A673 (cell line): Measurements from ENCODE around the gene JOSD2. TPM values are rescaled to one million over a fixed set of nuclear protein-coding genes. Genes with fewer than 3 reads are reported as not detected.

Experiments used
- BruUV-seq: library from RNA; stranded (reverse); fragments of 400-500 nt; replicated peaks from 2 replicates; lab custom pipeline; 2021; lab: Mats Ljungman, UMichigan
- CTCF ChIA-PET: fragments of 300-600 bp; sonication (Branson Sonifier 250); formaldehyde crosslinking; loops from one replicate; lab custom pipeline; 2022; ENCODE audit warnings: antibody characterized with exemption; lab: Charles Lee
- POLR2A ChIA-PET: fragments of 300-600 bp; sonication (Branson Sonifier 250); formaldehyde crosslinking; loops from one replicate; lab custom pipeline; 2022; ENCODE audit warnings: antibody characterized with exemption; ENCODE audit not compliant: low non-redundant PET; lab: Charles Lee
- DNase-seq: peaks from one replicate; pipeline ENCODE4 v3.0.0-alpha.2; 2015; ENCODE audit warnings: low spot score
- H3K27ac ChIP-seq: fragments of 200-600 bp; sonication (generic); 2 replicates; pipeline ENCODE4 v1.5.1; 2016; ENCODE audit warnings: mixed run types, low read depth, mild to moderate bottlenecking, mixed read lengths, antibody characterized with exemption, low read length; ENCODE audit not compliant: poor library complexity, severe bottlenecking
- H3K27me3 ChIP-seq: fragments of 200-600 bp; sonication (generic); replicated peaks from 2 replicates; pipeline ENCODE4 v1.6.1; 2017; ENCODE audit warnings: mixed run types, low read depth, mild to moderate bottlenecking, mixed read lengths, antibody characterized with exemption, low read length; ENCODE audit not compliant: insufficient read depth, poor library complexity
- H3K36me3 ChIP-seq: fragments of 200-600 bp; sonication (generic); 2 replicates; pipeline ENCODE4 v1.6.1; 2016; ENCODE audit warnings: mixed run types, mild to moderate bottlenecking, mixed read lengths, antibody characterized with exemption, low read length; ENCODE audit not compliant: insufficient read depth, poor library complexity, severe bottlenecking
- H3K4me1 ChIP-seq: fragments of 200-600 bp; sonication (generic); 2 replicates; pipeline ENCODE4 v1.6.1; 2017; ENCODE audit warnings: mixed run types, mild to moderate bottlenecking, mixed read lengths, antibody characterized with exemption, low read length; ENCODE audit not compliant: insufficient read depth, poor library complexity, severe bottlenecking
- H3K4me3 ChIP-seq: fragments of 200-600 bp; sonication (generic); 2 replicates; pipeline ENCODE4 v1.5.1; 2016; ENCODE audit warnings: low read depth, mixed run types, mild to moderate bottlenecking, mixed read lengths, low read length; ENCODE audit not compliant: poor library complexity, severe bottlenecking
- H3K9me3 ChIP-seq: fragments of 200-600 bp; sonication (generic); 2 replicates; pipeline ENCODE4 v1.6.1; 2016; ENCODE audit warnings: mixed run types, low read depth, mild to moderate bottlenecking, mixed read lengths, antibody characterized with exemption, low read length; ENCODE audit not compliant: poor library complexity, severe bottlenecking
- EZH2 ChIP-seq: fragments of 200-600 bp; sonication (generic); IDR thresholded peaks from 2 replicates; pipeline ENCODE4 v1.6.1; 2017; ENCODE audit warnings: borderline replicate concordance, low read depth, mild to moderate bottlenecking, mixed read lengths, antibody characterized with exemption, low read length; ENCODE audit not compliant: poor library complexity, severe bottlenecking
- intact Hi-C: fragments of 100-400 bp; cut with micrococcal nuclease; formaldehyde crosslinking; loops from one replicate; pipeline ENCODE4 v1.10.0; 2022; ENCODE audit not compliant: unreplicated experiment
- total RNA-seq: library from RNA; stranded (reverse); gene quantifications from 2 replicates; pipeline ENCODE4 v1.2.3, GENCODE V29; 2021
- TF ChIP-seq, protein P1 (sequence below): fragments of 300-800, 200-600 bp; sonication (generic); conservative IDR thresholded peaks from 2 replicates; pipeline ENCODE4 v1.5.1; 2017; ENCODE audit warnings: low read depth, mild to moderate bottlenecking, antibody characterized with exemption, low read length, moderate library complexity, mixed read lengths

Gene JOSD2
- total RNA-seq, 1 experiment from 2014 or later = 26.8 TPM

DNA sequence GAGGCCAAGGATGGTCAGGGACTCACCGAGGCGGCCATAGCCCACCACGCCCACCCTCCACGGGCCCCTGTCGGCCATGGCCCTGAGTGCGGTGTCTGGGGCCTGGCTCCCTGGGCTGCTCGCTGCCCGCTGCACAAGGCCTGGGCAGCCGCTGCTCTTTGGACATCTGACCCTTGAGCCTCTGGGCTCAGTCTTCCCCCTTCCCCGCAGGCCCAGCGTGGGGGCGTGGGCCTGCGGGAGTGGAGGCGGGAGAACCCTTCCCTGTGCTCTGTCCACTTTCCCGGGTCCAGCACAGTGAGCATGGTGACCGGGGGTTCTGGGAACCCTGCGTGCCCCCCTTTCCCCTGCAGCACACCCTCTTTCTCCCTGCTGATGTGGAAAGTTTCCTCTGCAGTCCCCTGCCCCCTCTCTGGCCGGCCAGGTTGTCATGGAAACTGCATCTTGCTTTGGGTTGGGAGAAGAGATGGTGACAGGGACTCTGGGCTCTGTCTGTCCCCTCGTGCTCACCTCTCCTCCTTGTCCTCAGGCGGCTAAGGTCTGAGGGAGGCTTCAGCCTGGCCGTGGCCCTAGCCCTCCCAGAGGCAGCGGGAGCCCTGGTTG, 2.9 kb upstream of the JOSD2 start, which contains the start of gene ASPDH:
Gene ASPDH, minus strand, starts transcription at position 168 of the 600 bp plus-strand sequence. Its CDS starts 90 bp downstream, at position 78.
- no TSS peak for BruUV-seq
- ChIA-PET CTCF (no interaction called here), POLR2A (no interaction called here)
- Histone ChIP-seq H3K9me3 (no peaks in the 10 kb centered on the region), H3K27ac (no peak within 1 kb of the TSS), H3K27me3 (no peaks in the 10 kb centered on the region), H3K4me1 (peaks cover 6% of the 10 kb centered on the region), H3K4me3 (no peak within 1 kb of the TSS), H3K36me3 (no peaks in the 10 kb centered on the region)
- TF ChIP-seq, protein P1, sequence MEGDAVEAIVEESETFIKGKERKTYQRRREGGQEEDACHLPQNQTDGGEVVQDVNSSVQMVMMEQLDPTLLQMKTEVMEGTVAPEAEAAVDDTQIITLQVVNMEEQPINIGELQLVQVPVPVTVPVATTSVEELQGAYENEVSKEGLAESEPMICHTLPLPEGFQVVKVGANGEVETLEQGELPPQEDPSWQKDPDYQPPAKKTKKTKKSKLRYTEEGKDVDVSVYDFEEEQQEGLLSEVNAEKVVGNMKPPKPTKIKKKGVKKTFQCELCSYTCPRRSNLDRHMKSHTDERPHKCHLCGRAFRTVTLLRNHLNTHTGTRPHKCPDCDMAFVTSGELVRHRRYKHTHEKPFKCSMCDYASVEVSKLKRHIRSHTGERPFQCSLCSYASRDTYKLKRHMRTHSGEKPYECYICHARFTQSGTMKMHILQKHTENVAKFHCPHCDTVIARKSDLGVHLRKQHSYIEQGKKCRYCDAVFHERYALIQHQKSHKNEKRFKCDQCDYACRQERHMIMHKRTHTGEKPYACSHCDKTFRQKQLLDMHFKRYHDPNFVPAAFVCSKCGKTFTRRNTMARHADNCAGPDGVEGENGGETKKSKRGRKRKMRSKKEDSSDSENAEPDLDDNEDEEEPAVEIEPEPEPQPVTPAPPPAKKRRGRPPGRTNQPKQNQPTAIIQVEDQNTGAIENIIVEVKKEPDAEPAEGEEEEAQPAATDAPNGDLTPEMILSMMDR = no peak
- no peak for TF ChIP-seq EZH2
- no peak for DNase-seq
- intact Hi-C loops = loop anchor here (5.0 kb wide), 1 partner anchor 137 kb away; the partner anchor contains the start of gene NR1H2

DNA sequence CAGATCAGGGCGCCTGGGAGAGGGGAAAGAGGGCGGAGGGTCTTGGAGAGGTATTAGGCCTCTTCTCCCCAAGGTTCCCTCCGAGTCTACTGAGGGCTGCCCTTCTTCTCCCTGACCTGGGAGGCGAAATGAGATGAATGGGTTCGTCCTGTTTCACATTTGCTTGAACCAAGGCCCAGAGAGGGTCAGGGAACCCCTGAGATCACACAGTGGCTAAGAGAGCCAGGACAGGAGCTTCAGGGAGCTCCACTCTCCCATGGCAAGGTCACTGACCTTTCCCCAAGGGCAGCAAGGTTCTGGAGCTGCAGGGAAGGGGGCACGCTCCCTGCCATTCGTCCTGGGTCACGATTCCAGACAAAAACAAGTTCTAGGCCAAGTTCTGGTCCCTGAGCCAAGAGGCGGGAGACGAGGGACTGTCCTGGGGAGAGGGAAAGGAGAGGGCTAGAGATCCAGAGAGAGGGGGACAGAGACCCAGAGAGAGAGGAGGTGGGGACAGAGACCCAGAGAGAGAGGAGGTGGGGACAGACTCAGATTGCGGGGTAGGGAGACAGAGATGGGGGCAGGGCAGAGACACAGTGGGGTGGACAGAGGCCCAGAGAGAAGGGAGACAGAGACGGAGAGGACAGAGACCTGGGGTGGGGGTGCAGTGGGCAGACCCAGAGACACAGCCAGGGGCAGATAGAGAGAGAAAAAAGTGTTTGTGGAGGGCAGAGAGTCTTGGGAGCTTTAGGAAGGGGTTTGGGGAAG, 2.2 kb upstream of the JOSD2 start:
- POLR2A ChIA-PET = no interaction called here
- no peaks in the 10 kb centered on the region for H3K27me3 ChIP-seq
- H3K4me3 ChIP-seq = no peak overlapping the region
- TF ChIP-seq EZH2 = no peak
- TF ChIP-seq, protein P1 = no peak
- no peak for DNase-seq
- H3K9me3 ChIP-seq = no peaks in the 10 kb centered on the region
- no peak overlapping the region for H3K27ac ChIP-seq
- BruUV-seq = no TSS peak
- CTCF ChIA-PET = no interaction called here
- H3K4me1 ChIP-seq = peaks cover 6% of the 10 kb centered on the region
- no peaks in the 10 kb centered on the region for H3K36me3 ChIP-seq
- intact Hi-C loops = loop anchor here (5.0 kb wide), 1 partner anchor 136 kb away; the partner anchor contains the start of gene NR1H2

DNA sequence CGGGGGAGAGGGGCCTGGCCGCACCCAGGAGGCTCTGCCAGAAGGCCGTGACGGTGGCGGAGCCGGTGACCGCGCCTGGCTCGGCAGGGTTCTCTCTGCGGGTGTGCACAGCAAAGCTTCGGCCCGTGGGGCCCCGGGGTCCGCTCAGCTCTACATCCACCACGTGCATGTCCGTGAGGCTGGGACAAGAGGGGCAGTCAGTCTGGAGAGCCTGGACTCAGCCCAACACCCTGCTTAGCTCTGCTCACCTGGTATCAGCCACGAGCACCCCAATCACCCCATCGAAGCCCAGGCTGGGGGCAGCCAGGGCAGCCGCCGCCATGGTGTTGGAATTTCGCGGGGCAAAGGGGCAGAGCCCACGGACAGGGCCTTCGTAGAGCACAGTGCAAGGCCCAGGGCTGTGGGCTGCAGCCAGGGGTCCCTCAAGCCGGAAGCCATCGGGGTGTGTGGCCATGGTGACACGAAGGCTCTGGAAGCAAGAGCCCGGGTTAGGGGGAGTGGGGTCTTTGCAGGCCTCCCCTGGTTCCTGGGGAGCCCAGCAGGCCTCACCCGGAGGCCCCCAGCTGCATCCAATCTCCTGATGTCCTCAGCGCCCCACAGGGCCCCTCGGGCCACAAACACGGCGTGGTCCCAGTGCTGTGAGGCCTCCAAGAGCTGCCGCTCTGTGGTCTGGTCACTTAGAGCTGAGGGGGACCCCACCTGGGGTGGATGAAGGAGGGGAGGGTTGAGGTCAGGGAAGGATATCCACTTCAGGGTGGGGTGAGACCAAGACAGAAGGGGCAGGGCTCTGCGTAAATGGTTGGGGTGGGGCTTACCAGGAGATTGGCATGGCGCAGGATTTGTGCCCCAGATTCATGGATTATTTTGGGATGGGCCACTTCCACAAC, 1.4 kb upstream of the JOSD2 start:
- Histone ChIP-seq H3K36me3 (no peaks in the 10 kb centered on the region), H3K4me1 (peaks cover 6% of the 10 kb centered on the region), H3K4me3 (peak overlapping the region; percentile 63), H3K27me3 (no peaks in the 10 kb centered on the region), H3K27ac (peak overlapping the region; percentile 90), H3K9me3 (no peaks in the 10 kb centered on the region)
- ChIA-PET POLR2A (interaction anchor here (0.6 kb wide), 1 partner anchor 61 kb away, joined by 3 read pairs; no protein-coding TSS in a partner anchor), CTCF (interaction anchor here (0.8 kb wide), 1 partner anchor 44 kb away, joined by 3 read pairs; no protein-coding TSS in a partner anchor)
- intact Hi-C loops = loop anchor here (5.0 kb wide), 1 partner anchor 135 kb away; the partner anchor contains the start of gene NR1H2
- DNase-seq = no peak
- no TSS peak for BruUV-seq
- TF ChIP-seq, protein P1 = no peak
- TF ChIP-seq EZH2 = no peak
